Suppressor macrophage treated with lipopolysaccharide for 4 hours (primary cell): ENCODE results near the gene BEAN1.

Experiments used
- DNase-seq: peaks from one replicate; pipeline ENCODE4 v3.0.0-alpha.2; 2020

Gene BEAN1

DNA sequence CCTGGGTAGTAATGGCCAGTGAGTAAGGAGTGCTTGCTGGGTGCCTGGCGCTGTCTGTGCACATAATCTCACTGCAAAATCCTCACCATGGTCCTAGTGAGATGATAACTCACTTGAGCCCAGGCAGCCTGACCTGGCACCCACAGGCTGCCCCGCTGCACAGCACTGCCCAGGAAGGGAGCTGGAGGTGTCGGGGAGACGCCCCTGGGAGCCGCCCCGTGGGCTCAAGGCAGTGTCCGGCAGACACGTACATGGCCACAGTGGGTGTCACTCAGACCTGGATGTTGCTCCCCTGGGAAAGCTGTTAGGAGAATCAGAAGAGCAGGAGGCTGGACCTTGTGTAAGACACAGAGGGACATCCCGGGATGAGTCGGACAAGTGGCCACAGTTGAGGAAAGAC, 44.2 kb downstream of the BEAN1 start:
- no peak for DNase-seq

GRCh38 chr16:66471716-66472393, 44.8 kb downstream of the BEAN1 start:
- DNase-seq, result no peak

DNA sequence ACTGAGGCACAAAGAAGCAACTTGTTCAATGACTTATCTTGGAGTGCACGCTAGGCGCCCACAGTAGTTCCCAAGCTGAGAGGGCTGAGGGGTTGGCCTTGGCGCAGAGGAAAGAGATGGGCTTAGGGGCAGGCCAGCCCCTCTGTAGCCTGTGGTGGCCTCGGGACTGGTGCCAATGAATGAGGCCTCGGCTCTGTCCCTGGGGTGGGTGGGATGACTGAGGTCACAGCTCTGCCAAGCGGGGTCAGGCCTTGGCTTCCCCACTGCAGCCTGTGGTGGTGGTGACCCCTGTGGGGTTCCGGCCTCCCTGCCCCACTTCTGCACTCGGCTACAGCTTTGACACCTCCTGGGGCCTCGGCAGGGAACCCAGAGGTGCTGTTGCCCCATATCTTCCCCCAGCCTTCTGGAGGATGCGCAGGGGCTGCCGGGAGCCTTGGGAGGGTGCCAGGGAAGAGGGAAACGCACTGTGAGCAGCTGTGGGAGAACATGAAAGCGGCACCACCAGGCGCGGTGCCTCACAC, 46.0 kb downstream of the BEAN1 start:
- no peak for DNase-seq

DNA sequence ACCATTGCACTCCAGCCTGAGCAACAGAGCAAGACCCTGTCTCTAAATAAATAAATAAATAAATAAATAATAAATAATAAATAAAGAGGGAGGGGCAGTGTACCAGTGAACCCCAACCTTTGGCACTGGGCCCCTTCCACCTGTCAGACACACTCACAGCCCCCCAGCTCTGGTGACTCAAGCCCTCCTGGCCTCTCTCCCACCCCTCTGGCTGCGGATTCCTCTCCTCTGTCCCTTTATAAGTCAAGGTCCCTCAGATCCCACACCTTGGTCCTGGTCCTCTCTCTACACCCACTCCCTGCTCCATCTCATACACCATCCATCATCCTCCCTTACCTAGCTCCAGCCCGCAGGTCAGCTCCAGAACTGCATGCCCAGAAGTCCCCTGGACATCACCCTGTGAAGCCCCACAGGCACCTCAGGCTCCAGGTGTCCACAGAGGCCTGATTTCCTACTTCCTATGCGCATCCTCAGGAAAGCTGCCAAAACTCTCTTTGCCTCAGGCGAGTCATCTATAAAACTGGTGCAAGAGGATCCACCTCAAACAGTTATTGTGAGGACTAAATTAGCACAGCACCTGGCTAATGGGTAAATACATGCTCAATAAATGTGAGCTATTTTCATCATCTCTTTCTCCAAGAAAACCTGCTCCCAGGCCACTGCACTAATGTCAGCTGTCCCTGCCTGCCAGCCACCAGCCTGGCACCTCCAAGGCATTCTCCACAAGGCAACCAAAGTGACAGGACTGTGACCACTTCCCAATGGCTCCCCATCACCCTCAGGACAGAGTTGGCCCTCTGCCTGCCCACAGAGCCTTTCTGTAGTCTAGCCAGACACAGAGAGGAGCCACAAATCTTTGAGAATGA, 46.8 kb downstream of the BEAN1 start:
- DNase-seq, result no peak

- DNase-seq, result peak; percentile 16
Measured at GRCh38 chr16:66474750-66475199, 47.7 kb downstream of the BEAN1 start.

DNA sequence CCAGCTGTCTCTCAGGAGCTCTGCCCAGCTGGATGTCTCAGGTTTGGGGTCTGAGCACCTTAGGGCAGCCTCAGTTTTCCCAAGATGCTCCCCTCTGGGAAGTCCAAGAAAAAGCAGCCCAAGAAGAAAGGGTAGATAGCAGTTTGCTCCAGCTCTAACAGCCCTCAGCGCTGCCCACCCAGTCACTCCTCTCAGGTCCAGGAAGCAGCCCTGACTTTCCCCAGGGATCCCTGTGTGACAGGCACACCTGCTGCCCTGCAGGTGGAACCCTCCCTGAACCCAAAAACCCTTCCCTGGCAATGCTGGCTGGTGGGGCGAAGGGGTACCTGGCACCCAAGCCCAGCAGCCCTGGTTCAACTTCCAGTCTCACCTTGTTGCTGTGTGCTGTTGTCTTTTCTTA, 48.1 kb downstream of the BEAN1 start:
- no peak for DNase-seq

GRCh38 chr16:66476328-66477027, 49.4 kb downstream of the BEAN1 start:
- DNase-seq, result no peak

DNA sequence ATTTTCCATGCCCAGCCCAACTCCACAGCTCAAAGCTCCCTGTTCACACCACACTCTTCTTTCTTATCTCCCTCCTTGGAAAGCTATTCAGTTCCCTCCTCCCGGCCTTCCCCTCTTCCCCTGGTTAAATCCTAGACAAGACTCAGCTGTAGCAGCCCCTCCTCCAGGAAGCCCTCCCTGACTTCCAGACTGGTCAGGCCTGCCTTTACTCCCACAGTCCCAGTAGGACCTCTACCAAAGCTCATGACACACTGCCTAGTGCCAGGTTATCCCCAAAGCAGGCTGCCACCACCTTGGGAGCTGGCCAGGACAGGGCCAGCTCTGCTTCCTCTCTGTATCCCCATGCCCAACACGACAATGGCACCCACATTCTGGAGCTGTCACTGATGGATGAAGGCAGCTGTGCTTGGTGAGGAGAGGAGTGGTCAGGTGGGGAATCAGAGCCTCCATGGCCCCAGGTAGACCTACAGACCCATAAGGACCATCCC, 50.0 kb downstream of the BEAN1 start:
- no peak for DNase-seq

DNA sequence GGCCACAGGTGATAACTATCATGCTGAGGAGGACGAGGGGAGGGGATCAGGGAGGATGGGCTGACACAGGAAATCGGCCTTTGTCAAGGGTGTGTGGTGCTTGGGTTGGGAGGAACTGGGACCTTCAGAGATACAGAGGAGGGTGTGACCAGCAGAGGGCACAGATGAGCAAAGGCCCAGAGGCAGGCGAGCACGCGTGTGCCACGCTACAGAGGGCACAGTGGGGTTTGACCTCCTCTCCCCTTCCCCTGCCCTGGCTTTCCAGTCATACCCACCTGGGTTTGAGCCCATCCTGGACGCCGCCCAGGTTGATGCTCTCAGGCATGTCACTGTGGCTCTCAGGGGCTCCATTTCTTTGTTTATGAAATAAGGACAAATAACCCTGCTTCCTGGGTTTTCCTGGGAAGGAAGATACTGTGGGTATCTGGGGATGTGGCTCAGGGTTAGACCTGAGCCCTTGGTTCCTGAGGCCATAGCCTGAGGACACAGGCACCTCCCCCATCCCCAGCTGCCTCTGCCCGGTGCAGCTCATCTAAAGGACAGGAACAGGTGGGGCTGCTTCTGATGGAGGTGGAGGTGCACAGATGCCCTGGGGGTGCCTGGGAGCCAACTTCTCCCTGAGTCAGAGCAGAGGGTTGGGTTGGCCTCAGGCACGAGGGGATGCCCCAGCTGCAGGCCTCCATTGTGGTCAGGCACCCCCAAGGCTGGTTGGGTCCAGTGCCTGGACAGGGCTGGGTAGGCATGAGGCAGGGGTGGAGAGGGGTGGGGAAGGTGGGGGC, 51.8 kb downstream of the BEAN1 start:
- DNase-seq, result peak; percentile 83

GRCh38 chr16:66479661-66480264, 52.7 kb downstream of the BEAN1 start:
- DNase-seq, result no peak

GRCh38 chr16:66480265-66481080, 53.4 kb downstream of the BEAN1 start:
- DNase-seq, result no peak

DNA sequence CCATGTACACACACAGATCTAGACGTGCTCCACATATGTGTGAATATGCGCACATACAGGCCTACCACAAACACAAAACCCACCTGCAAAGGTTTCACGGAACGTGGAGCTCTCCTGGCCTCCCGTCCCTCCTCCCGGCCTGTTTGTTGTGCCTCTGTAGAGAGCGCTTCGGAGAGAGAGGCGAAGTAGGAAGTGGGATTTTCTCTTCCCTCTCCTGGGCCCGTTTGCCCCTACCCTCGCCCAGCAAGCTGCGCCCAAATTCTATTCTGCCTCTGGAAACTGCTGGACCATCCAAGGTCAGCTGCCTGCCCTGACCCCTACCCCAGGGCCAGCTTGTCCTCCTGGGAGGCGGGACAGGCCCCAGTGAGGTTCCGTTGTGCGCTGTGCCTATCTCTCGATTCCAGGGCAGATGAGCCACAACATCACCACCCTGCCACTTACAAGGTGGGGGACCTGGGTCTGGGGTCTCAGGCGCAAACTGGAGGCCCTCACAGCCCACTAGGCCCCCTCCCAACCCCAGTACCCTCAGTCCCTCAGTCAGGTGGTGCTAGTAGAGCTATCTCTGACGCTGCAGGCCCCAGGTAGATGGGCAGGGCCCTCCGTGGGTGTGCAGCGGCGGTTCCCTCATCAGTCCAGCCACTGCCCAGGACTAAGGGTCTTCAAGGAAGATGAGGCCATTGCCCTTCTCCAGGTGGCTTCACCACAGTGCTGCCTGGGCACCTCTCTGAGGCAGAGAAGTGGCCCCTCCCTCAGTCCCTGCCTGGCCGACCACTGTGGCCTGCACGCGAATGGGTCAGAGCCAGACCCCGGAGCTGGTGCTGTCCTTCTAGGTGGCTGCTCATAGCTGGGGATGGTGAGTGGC, 54.2 kb downstream of the BEAN1 start:
- no peak for DNase-seq

DNA sequence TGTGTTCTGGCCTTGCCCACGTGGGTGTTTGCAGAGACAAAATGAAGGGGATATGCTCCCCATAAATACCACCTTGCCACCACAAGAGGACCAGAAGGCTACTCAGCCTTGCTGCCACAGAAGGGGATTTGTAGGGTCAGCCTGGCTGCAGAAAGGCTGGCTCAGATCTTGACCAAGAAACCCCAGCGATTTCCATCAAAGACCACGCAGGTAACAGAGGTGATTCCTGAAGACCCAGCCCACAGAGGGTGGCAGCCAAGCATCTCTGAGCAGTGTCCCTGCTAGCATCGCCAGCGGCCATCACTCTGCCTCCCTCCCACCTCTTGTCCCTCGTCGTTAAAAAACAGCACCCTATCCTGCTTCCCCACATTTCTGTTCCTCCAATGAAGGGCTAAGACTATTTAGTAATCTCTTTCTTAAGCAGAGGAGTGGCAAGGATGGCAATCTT, 54.9 kb downstream of the BEAN1 start:
- DNase-seq, result no peak

- DNase-seq, result peak; percentile 83
Measured at GRCh38 chr16:66483689-66484452, 56.8 kb downstream of the BEAN1 start.

- DNase-seq, result no peak
Measured at GRCh38 chr16:66484453-66485213, 57.5 kb downstream of the BEAN1 start.

GRCh38 chr16:66485376-66485775, 58.3 kb downstream of the BEAN1 start:
- peak; percentile 32 for DNase-seq

GRCh38 chr16:66486199-66486772, 59.2 kb downstream of the BEAN1 start:
- no peak for DNase-seq
